BLaER1 (cell line): ENCODE data around the gene GGA1.

ENCODE experiments used
- H3K27ac ChIP-seq: shearing (Covaris generic); formaldehyde crosslinking; 2 replicates; pipeline ENCODE4 v1.8.1; 2022
- H3K27me3 ChIP-seq: shearing (Covaris generic); formaldehyde crosslinking; 2 replicates; pipeline ENCODE4 v1.8.1; 2022
- H3K36me3 ChIP-seq: shearing (Covaris generic); formaldehyde crosslinking; 2 replicates; pipeline ENCODE4 v1.8.1; 2022
- H3K4me1 ChIP-seq: shearing (Covaris generic); formaldehyde crosslinking; 2 replicates; pipeline ENCODE4 v1.8.1; 2022
- H3K4me2 ChIP-seq: shearing (Covaris generic); formaldehyde crosslinking; 2 replicates; pipeline ENCODE4 v1.8.1; 2022
- H3K4me3 ChIP-seq: shearing (Covaris generic); formaldehyde crosslinking; 2 replicates; pipeline ENCODE4 v1.8.1; 2022
- H3K9ac ChIP-seq: shearing (Covaris generic); formaldehyde crosslinking; 2 replicates; pipeline ENCODE4 v1.8.1; 2022
- H3K9me3 ChIP-seq: shearing (Covaris generic); formaldehyde crosslinking; 2 replicates; pipeline ENCODE4 v1.8.1; 2022
- H4K20me1 ChIP-seq: shearing (Covaris generic); formaldehyde crosslinking; 2 replicates; pipeline ENCODE4 v1.8.1; 2022
- Cebpa-rat ChIP-seq: shearing (Covaris generic); IDR thresholded peaks from 2 replicates; pipeline ENCODE4 v1.8.1; 2022

Gene GGA1

DNA sequence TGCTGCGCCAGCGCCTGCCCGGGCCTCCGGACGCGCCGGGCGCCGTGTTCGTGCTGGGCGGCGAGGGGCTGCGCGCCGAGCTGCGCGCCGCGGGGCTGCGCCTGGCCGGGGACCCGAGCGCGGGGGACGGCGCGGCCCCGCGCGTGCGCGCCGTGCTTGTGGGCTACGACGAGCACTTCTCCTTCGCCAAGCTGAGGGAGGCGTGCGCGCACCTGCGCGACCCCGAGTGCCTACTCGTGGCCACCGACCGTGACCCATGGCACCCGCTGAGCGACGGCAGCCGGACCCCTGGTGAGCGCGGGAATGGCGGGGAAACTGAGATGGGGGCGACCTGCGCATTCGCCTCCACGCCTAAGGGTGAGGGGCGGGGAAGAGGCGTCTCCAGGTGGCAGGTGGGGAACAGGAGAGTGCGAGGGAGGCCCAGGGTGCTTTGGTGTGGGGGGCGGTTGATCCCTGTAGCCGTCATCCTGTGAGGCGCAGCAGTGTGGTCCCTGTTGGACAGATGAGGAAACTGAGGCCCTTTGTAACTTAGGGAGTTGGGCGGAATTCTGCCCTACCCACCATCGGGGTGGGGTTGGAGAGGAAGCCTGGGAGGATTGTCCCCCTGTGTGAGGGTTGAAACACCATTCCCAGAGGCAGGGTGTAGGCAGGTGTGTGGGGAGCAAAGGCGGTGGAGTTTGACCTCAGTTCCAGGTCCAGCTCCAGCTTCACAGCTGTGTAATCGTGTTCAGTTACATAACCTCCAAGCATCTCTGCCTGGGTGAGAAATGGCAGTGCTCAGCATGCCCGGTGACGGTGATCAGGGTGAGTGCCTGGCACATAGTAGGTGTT lies 50.6 kb downstream of the GGA1 start:
- H3K9ac ChIP-seq = peak overlapping the region; percentile 91
- peaks cover 8% of the 10 kb centered on the region for H3K36me3 ChIP-seq
- peak overlapping the region; percentile 93 for H3K27ac ChIP-seq
- no peak for TF ChIP-seq Cebpa-rat
- H3K27me3 ChIP-seq = no peaks in the 10 kb centered on the region
- peak overlapping the region; percentile 93 for H3K4me3 ChIP-seq
- peaks cover 56% of the 10 kb centered on the region for H3K4me1 ChIP-seq
- H3K9me3 ChIP-seq = no peaks in the 10 kb centered on the region
- peaks cover 54% of the 10 kb centered on the region for H4K20me1 ChIP-seq
- peak overlapping the region; percentile 97 for H3K4me2 ChIP-seq

DNA sequence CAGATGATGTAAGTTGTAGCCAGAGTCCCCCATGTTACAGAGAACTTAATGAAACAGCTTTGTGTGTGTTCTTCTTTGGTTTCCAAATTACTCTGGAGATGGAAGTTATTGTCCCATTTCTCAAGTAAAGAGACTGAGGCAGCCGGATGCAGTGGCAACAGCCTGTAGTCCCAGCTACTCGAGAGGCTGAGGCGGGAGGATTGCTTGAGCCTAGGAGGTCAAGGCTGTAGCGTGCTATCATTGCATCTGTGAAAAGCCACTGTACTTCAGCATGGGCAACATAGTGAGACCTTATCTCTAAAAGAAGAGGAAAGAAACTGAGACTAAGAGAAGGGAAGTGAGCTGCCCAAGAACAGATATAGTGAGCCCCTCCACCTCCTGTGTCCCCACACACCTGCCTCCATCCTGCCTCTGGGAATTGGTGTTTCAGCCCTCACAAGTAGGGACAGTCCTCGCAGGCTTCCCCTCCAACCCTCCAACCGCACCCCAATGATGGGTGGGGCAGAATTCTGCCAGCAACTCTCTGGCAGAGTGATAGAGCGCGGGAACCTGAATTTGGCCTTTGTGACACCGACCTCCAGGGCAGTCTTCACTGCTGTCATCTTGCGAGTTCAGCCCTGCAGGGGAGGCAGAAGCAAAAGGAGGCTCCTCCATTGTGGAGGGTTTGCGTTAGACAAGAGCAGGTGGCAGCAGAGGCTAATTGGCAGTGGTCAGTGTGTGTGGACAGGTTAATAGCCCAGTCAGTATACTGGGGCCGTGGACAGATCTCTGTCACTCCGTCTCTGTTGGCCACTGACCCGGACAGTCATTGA lies 51.5 kb downstream of the GGA1 start:
- H3K9ac ChIP-seq = peak overlapping the region; percentile 91
- no peak for TF ChIP-seq Cebpa-rat
- peak overlapping the region; percentile 97 for H3K4me2 ChIP-seq
- H3K4me1 ChIP-seq = peaks cover 60% of the 10 kb centered on the region
- peak overlapping the region; percentile 93; the same call in 1 of the 2 replicates for H3K27ac ChIP-seq
- H3K36me3 ChIP-seq = peaks cover 11% of the 10 kb centered on the region
- peak overlapping the region; percentile 93 for H3K4me3 ChIP-seq
- no peaks in the 10 kb centered on the region for H3K27me3 ChIP-seq
- peaks cover 62% of the 10 kb centered on the region for H4K20me1 ChIP-seq
- H3K9me3 ChIP-seq = no peaks in the 10 kb centered on the region

GRCh38 chr22:37660709-37661045 lies 52.0 kb downstream of the GGA1 start:
- no peak for TF ChIP-seq Cebpa-rat
- H3K9me3 ChIP-seq = no peaks in the 10 kb centered on the region
- peaks cover 60% of the 10 kb centered on the region for H3K4me1 ChIP-seq
- peak overlapping the region; percentile 91 for H3K9ac ChIP-seq
- H3K36me3 ChIP-seq = peaks cover 17% of the 10 kb centered on the region
- peak overlapping the region; percentile 97 for H3K4me2 ChIP-seq
- H3K4me3 ChIP-seq = peak overlapping the region; percentile 93
- peaks cover 67% of the 10 kb centered on the region for H4K20me1 ChIP-seq
- no peak overlapping the region for H3K27ac ChIP-seq
- H3K27me3 ChIP-seq = no peaks in the 10 kb centered on the region

DNA sequence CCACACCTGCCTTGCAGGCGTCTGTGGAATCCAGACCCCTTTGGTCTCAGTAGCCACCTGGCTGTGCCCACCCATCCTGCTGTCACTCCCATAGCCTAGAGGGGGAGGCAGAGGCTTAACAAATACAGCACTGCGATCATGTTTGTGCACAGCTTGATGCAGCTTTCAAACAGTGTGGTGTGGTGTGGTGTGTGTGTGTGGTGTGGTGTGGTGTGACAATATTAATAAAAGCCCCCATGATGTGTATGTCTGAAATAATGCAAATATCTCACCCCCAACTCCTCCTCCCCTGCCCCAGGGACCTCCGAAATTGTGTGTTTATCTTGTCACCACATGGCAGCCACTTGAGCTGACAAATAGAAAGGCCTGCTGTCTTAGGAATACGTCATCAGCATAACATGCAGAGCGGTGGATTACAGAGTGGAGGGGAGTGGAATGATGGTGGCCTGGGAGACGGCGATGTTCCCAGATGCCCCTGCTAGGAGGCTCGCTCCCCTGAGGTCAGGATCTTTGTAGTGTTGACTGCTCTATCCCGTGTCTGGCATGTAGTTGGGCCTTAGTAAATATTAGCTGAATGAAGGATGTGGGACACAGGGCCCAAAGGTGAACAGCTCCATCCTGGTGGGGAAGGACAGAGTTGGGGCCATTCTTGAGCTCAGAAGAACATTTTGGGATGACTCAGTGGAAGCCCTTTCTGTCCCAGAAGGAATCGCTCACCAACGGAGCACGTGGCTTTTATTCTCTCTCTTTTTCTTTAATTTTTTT lies 52.7 kb downstream of the GGA1 start:
- Histone ChIP-seq H3K9me3 (no peaks in the 10 kb centered on the region), H3K4me3 (peak overlapping the region; percentile 93), H3K27me3 (no peaks in the 10 kb centered on the region), H3K36me3 (peaks cover 24% of the 10 kb centered on the region), H4K20me1 (peaks cover 74% of the 10 kb centered on the region), H3K9ac (peak overlapping the region; percentile 58; the same call in 1 of the 2 replicates), H3K4me1 (peaks cover 60% of the 10 kb centered on the region), H3K4me2 (peak overlapping the region; percentile 97), H3K27ac (peak overlapping the region; percentile 52)
- no peak for TF ChIP-seq Cebpa-rat

GRCh38 chr22:37662039-37662438 lies 53.4 kb downstream of the GGA1 start:
- Histone ChIP-seq H3K27me3 (no peaks in the 10 kb centered on the region), H3K4me2 (peak overlapping the region; percentile 97), H4K20me1 (peaks cover 81% of the 10 kb centered on the region), H3K36me3 (peaks cover 31% of the 10 kb centered on the region), H3K9ac (peak overlapping the region; percentile 58; the same call in 1 of the 2 replicates), H3K9me3 (no peaks in the 10 kb centered on the region), H3K27ac (peak overlapping the region; percentile 52), H3K4me1 (peaks cover 60% of the 10 kb centered on the region), H3K4me3 (no peak overlapping the region)
- no peak for TF ChIP-seq Cebpa-rat

GRCh38 chr22:37663521-37664140 lies 55.0 kb downstream of the GGA1 start:
- Histone ChIP-seq H3K4me1 (peaks cover 53% of the 10 kb centered on the region), H3K4me2 (peak overlapping the region; percentile 97), H3K36me3 (peaks cover 46% of the 10 kb centered on the region), H3K4me3 (no peak overlapping the region), H3K9me3 (no peaks in the 10 kb centered on the region), H3K27ac (no peak overlapping the region), H3K27me3 (no peaks in the 10 kb centered on the region), H4K20me1 (peaks cover 96% of the 10 kb centered on the region), H3K9ac (no peak overlapping the region)
- TF ChIP-seq Cebpa-rat = no peak

- H4K20me1 ChIP-seq = peaks cover 91% of the 10 kb centered on the region
- no peak overlapping the region for H3K4me3 ChIP-seq
- no peaks in the 10 kb centered on the region for H3K9me3 ChIP-seq
- H3K27ac ChIP-seq = no peak overlapping the region
- H3K4me1 ChIP-seq = peaks cover 54% of the 10 kb centered on the region
- no peak overlapping the region for H3K9ac ChIP-seq
- no peak overlapping the region for H3K4me2 ChIP-seq
- H3K27me3 ChIP-seq = no peaks in the 10 kb centered on the region
- H3K36me3 ChIP-seq = peaks cover 49% of the 10 kb centered on the region
- no peak for TF ChIP-seq Cebpa-rat
Observed at GRCh38 chr22:37664249-37665101, 55.8 kb downstream of the GGA1 start.

GRCh38 chr22:37665487-37665886 lies 56.9 kb downstream of the GGA1 start:
- TF ChIP-seq Cebpa-rat = no peak

More at GRCh38 chr22:37665487-37665886, 56.9 kb downstream of the GGA1 start:
- H3K27ac ChIP-seq = no peak overlapping the region
- no peak overlapping the region for H3K4me2 ChIP-seq
- H3K36me3 ChIP-seq = peaks cover 52% of the 10 kb centered on the region
- H4K20me1 ChIP-seq = peaks cover 81% of the 10 kb centered on the region
- H3K27me3 ChIP-seq = no peaks in the 10 kb centered on the region
- no peaks in the 10 kb centered on the region for H3K9me3 ChIP-seq
- no peak overlapping the region for H3K4me3 ChIP-seq
- H3K9ac ChIP-seq = no peak overlapping the region
- peaks cover 47% of the 10 kb centered on the region for H3K4me1 ChIP-seq
